ENCODE measurements around the gene GDF9. TPM values are rescaled to one million over a fixed set of nuclear protein-coding genes. Genes with fewer than 3 reads are reported as not detected.

The GDF9 gene
- total and polyA plus RNA-seq, 2 experiments from 2014 or later = 0.11 to 0.14 TPM

GRCh38 chr5:132814503-132815294, 51.6 kb downstream of the GDF9 start:
- peaks cover 86% of the 10 kb centered on the region for H3K27me3 ChIP-seq (ENCODE audit: insufficient read depth)

More at GRCh38 chr5:132814503-132815294, 51.6 kb downstream of the GDF9 start:
- peak overlapping the region; percentile 54; the same call in 1 of the 2 replicates for H3K4me3 ChIP-seq
- Mint-ChIP-seq H3K4me3 (peak overlapping the region; percentile 45; the same call in 2 of the 3 replicates), H3K9me3 (peaks cover 3% of the 10 kb centered on the region; the same call in 1 of the 3 replicates), H3K27me3 (ENCODE audit: insufficient read depth, low read depth, poor library complexity) (peaks cover 52% of the 10 kb centered on the region), H3K27ac (no peak overlapping the region), H3K4me1 (peaks cover 15% of the 10 kb centered on the region), H3K36me3 (ENCODE audit: low read depth) (peaks cover 3% of the 10 kb centered on the region; the same call in 1 of the 3 replicates)
- peak; percentile 49 for ATAC-seq
- TF ChIP-seq ZNF462 (CRISPR knock-in tag; IDR thresholded peaks at IDR 0.05) = no peak
- TF ChIP-seq POLR2AphosphoS5 (IDR thresholded peaks at IDR 0.05; ENCODE audit: low read depth) = no peak
- TF ChIP-seq CREB1 (CRISPR knock-in tag; IDR thresholded peaks at IDR 0.05; ENCODE audit: low read depth) = no peak
- TF ChIP-seq ZNF114 (CRISPR knock-in tag; IDR thresholded peaks at IDR 0.05) = no peak
- TF ChIP-seq CTCF (conservative IDR thresholded peaks at IDR 0.05; ENCODE audit: low read depth in 2 of 2) = peak in 1 of 2 experiments; percentile 37; a peak in 1 of 4 replicates
- no peak for TF ChIP-seq EZH2 (IDR thresholded peaks at IDR 0.05; ENCODE audit: low read depth, unreplicated experiment)
- TF ChIP-seq STAT1 (IDR thresholded peaks at IDR 0.05; ENCODE audit: unreplicated experiment) = no peak
- no peak for TF ChIP-seq NANOG (IDR thresholded peaks at IDR 0.05; ENCODE audit: borderline replicate concordance)
- TF ChIP-seq JUNB (IDR thresholded peaks at IDR 0.05; ENCODE audit: unreplicated experiment) = no peak
- no peak for TF ChIP-seq ZNF331 (CRISPR knock-in tag; IDR thresholded peaks at IDR 0.05; ENCODE audit: low read depth)
- TF ChIP-seq EZH2phosphoT487 (IDR thresholded peaks at IDR 0.05; ENCODE audit: unreplicated experiment) = peak; percentile 45
- TF ChIP-seq REST (IDR thresholded peaks at IDR 0.05; ENCODE audit: unreplicated experiment) = no peak
- TF ChIP-seq ETS1 (IDR thresholded peaks at IDR 0.05) = no peak
- peaks cover 14% of the 10 kb centered on the region; the same call in 1 of the 2 replicates for H3K4me1 ChIP-seq (ENCODE audit: insufficient read depth)
- H2AFZ ChIP-seq = peak overlapping the region; percentile 69; the same call in 1 of the 2 replicates
- 0 out of 2 replicates have a peak, but pooled peaks cover 4% of the 10 kb centered on the region for H3F3A ChIP-seq (replicated peaks; ENCODE audit: low read depth)
- no peak overlapping the region for H3K27ac ChIP-seq (ENCODE audit: low read depth)
- DNase-seq (ENCODE audit: low spot score) = peak; percentile 66
- H3K36me3 ChIP-seq (ENCODE audit: insufficient read depth) = no peaks in the 10 kb centered on the region
- H4K20me1 ChIP-seq (replicated peaks; ENCODE audit: insufficient read depth) = peaks cover 6% of the 10 kb centered on the region; the same call in 1 of the 2 replicates
- H3K4me2 ChIP-seq = peak overlapping the region; percentile 66; the same call in 1 of the 2 replicates
- H3K79me2 ChIP-seq (replicated peaks; ENCODE audit: insufficient read depth) = no peaks in the 10 kb centered on the region
- no peaks in the 10 kb centered on the region for H3K9me2 ChIP-seq (ENCODE audit: insufficient read depth)
